ENCODE data around the gene ISG20L2.

ISG20L2 gene

GRCh38 chr1:156706657-156707416 lies 21.7 kb downstream of the ISG20L2 start:
- DNase-seq (ENCODE audit: low spot score) = no peak

GRCh38 chr1:156705918-156706656 lies 22.5 kb downstream of the ISG20L2 start:
- peak; percentile 45 for DNase-seq (ENCODE audit: low spot score)

- DNase-seq (ENCODE audit: low spot score) = no peak
Observed at GRCh38 chr1:156705321-156705917, 23.1 kb downstream of the ISG20L2 start, which contains the start of gene CRABP2. Gene CRABP2, minus strand, starts transcription at chr1:156705583. Its CDS starts 137 bp downstream, at chr1:156705446.

- DNase-seq (ENCODE audit: low spot score) = no peak
Observed at GRCh38 chr1:156704930-156705320, 23.6 kb downstream of the ISG20L2 start.

GRCh38 chr1:156704166-156704711 lies 24.3 kb downstream of the ISG20L2 start:
- DNase-seq (ENCODE audit: low spot score) = no peak

- DNase-seq (ENCODE audit: low spot score) = no peak
Observed at GRCh38 chr1:156703741-156704140, 24.8 kb downstream of the ISG20L2 start.

GRCh38 chr1:156703336-156703735 lies 25.2 kb downstream of the ISG20L2 start:
- DNase-seq (ENCODE audit: low spot score) = no peak

- no peak for DNase-seq (ENCODE audit: low spot score)
Observed at GRCh38 chr1:156700736-156701531, 27.6 kb downstream of the ISG20L2 start.

- DNase-seq (ENCODE audit: low spot score) = no peak
Observed at GRCh38 chr1:156698995-156699394, 29.6 kb downstream of the ISG20L2 start.

GRCh38 chr1:156697481-156697880 lies 31.1 kb downstream of the ISG20L2 start:
- DNase-seq (ENCODE audit: low spot score) = no peak

GRCh38 chr1:156696755-156697154 lies 31.8 kb downstream of the ISG20L2 start:
- DNase-seq (ENCODE audit: low spot score) = no peak

- DNase-seq (ENCODE audit: low spot score) = no peak
Observed at GRCh38 chr1:156694690-156694962, 33.9 kb downstream of the ISG20L2 start.

- DNase-seq (ENCODE audit: low spot score) = no peak
Observed at GRCh38 chr1:156693848-156694689, 34.5 kb downstream of the ISG20L2 start.

GRCh38 chr1:156692925-156693847 lies 35.4 kb downstream of the ISG20L2 start:
- DNase-seq (ENCODE audit: low spot score) = no peak

- no peak for DNase-seq (ENCODE audit: low spot score)
Observed at GRCh38 chr1:156692441-156692924, 36.1 kb downstream of the ISG20L2 start.

GRCh38 chr1:156691665-156692440 lies 36.7 kb downstream of the ISG20L2 start:
- no peak for DNase-seq (ENCODE audit: low spot score)

GRCh38 chr1:156691191-156691590 lies 37.4 kb downstream of the ISG20L2 start:
- no peak for DNase-seq (ENCODE audit: low spot score)

GRCh38 chr1:156690675-156691036 lies 37.9 kb downstream of the ISG20L2 start:
- no peak for DNase-seq (ENCODE audit: low spot score)
